ENCODE results near the gene KCNQ1. TPM values are rescaled to one million over a fixed set of nuclear protein-coding genes. Genes with fewer than 3 reads are reported as not detected.

Gene KCNQ1
- total and polyA plus RNA-seq, 8 donors = 7.1 to 37.7 (median 9.9) TPM

- Histone ChIP-seq H3K4me1 (peaks cover 10 to 26% of the 10 kb centered on the region in 2 donors), H3K4me3 (no peak overlapping the region), H3K27me3 (no peaks in the 10 kb centered on the region), H3K9me3 (peaks cover 0 to 7% of the 10 kb centered on the region in 2 donors), H3K36me3 (no peaks in the 10 kb centered on the region), H3K27ac (peak overlapping the region in 1 of 2 donors; percentile 64)
- ATAC-seq = peak; percentile 30
- intact Hi-C loops (cut with DNase I) = no loop called here
- TF ChIP-seq CTCF (IDR thresholded peaks at IDR 0.05) = no peak
- peak in 1 of 4 donors; percentile 79 for DNase-seq
Observed at GRCh38 chr11:2812371-2812991, 367.7 kb downstream of the KCNQ1 start.

DNA sequence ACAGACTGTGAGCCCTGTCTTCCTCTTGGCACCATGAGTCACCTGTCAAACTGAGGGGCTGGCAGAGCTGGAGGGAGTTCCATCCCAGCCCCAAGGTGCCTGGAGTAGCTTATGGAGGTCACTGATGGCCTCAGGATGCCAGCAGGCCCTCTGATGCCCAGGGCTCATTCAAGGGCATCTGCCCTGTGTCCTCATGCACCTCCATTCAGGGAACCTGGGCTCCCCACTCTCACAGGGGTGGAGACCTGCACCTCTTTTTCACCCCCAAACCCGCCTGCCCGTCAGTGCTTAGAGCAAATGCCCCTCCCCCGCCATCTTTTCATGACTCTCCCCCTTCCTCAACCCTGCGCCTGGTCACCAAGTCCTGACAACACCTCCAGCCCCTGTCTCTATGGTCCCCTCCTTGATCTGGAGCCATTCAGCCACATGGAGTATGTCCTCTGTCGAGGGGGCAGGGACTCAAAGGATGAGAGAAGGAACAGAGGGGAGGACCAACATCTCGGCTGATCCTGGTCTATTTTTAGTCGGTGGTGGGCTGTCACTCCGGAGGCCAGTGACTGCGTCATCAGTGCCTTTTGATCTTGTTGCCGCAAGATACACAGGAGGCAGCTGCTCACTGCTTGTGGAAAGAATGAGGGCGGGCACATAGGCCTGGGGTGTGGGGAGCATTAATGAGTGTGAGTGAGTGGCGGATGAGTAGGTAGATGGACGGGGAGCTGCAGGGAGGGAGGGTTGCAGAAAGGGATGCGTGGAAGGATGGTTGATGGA is 368.5 kb downstream of the KCNQ1 start:
- H3K4me1 ChIP-seq = peaks cover 10 to 21% of the 10 kb centered on the region in 2 donors
- ATAC-seq = no peak
- no peak overlapping the region for H3K4me3 ChIP-seq
- no peaks in the 10 kb centered on the region for H3K27me3 ChIP-seq
- no peak for TF ChIP-seq CTCF (IDR thresholded peaks at IDR 0.05)
- peaks cover 0 to 7% of the 10 kb centered on the region in 2 donors for H3K9me3 ChIP-seq
- peak in 2 of 4 donors; percentile 13 to 77 for DNase-seq
- no peak overlapping the region for H3K27ac ChIP-seq
- H3K36me3 ChIP-seq = no peaks in the 10 kb centered on the region
- intact Hi-C loops (cut with DNase I) = no loop called here

DNA sequence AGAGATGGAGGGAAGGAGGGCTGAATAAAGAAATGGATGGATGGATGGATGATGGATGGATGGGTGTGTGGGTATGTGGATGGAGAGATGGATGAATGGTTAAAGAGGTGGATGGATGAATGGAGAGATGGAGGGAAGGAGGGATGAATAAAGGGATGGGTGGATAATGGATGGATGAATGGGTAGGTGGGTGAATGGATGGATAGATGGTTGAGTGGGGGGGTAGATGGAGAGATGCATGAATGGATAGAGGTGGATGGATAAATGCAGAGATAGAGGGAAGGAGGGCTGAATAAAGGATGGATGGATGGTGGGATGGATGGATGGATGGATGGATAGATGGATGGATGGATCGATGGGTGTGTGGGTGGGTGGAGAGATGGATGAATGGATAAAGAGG is 369.2 kb downstream of the KCNQ1 start:
- H3K4me1 ChIP-seq = peaks cover 10 to 21% of the 10 kb centered on the region in 2 donors
- no peaks in the 10 kb centered on the region for H3K27me3 ChIP-seq
- H3K4me3 ChIP-seq = no peak overlapping the region
- no peak for ATAC-seq
- peaks cover 0 to 10% of the 10 kb centered on the region in 2 donors for H3K9me3 ChIP-seq
- TF ChIP-seq CTCF (IDR thresholded peaks at IDR 0.05) = no peak
- intact Hi-C loops (cut with DNase I) = no loop called here
- no peak overlapping the region for H3K27ac ChIP-seq
- no peak for DNase-seq
- H3K36me3 ChIP-seq = no peaks in the 10 kb centered on the region

GRCh38 chr11:2814751-2815150 is 369.9 kb downstream of the KCNQ1 start:
- H3K27me3 ChIP-seq = no peaks in the 10 kb centered on the region
- no peak for TF ChIP-seq CTCF (IDR thresholded peaks at IDR 0.05)
- peaks cover 10 to 21% of the 10 kb centered on the region in 2 donors for H3K4me1 ChIP-seq
- H3K27ac ChIP-seq = no peak overlapping the region
- no peaks in the 10 kb centered on the region for H3K36me3 ChIP-seq
- no peak for ATAC-seq
- intact Hi-C loops (cut with DNase I) = no loop called here
- DNase-seq = peak in 1 of 4 donors; percentile 34
- peaks cover 0 to 18% of the 10 kb centered on the region in 2 donors for H3K9me3 ChIP-seq
- H3K4me3 ChIP-seq = no peak overlapping the region

GRCh38 chr11:2815762-2816496 is 371.1 kb downstream of the KCNQ1 start:
- intact Hi-C loops (cut with DNase I) = no loop called here
- TF ChIP-seq CTCF (IDR thresholded peaks at IDR 0.05) = no peak
- Histone ChIP-seq H3K27me3 (no peaks in the 10 kb centered on the region), H3K9me3 (peaks cover 0 to 18% of the 10 kb centered on the region in 2 donors), H3K36me3 (no peaks in the 10 kb centered on the region), H3K4me3 (no peak overlapping the region), H3K27ac (no peak overlapping the region), H3K4me1 (peaks cover 10 to 21% of the 10 kb centered on the region in 2 donors)
- DNase-seq = peak in 1 of 4 donors; percentile 66
- no peak for ATAC-seq
